ENCODE data around the gene SYVN1. TPM values are rescaled to one million over a fixed set of nuclear protein-coding genes. Genes with fewer than 3 reads are reported as not detected.
A peak's percentile ranks its signal among the peaks of the same experiment; 100 is the strongest.

SYVN1 gene
- total and polyA plus RNA-seq, 12 donors, result 22.2 to 34.0 (median 26.1) TPM

DNA sequence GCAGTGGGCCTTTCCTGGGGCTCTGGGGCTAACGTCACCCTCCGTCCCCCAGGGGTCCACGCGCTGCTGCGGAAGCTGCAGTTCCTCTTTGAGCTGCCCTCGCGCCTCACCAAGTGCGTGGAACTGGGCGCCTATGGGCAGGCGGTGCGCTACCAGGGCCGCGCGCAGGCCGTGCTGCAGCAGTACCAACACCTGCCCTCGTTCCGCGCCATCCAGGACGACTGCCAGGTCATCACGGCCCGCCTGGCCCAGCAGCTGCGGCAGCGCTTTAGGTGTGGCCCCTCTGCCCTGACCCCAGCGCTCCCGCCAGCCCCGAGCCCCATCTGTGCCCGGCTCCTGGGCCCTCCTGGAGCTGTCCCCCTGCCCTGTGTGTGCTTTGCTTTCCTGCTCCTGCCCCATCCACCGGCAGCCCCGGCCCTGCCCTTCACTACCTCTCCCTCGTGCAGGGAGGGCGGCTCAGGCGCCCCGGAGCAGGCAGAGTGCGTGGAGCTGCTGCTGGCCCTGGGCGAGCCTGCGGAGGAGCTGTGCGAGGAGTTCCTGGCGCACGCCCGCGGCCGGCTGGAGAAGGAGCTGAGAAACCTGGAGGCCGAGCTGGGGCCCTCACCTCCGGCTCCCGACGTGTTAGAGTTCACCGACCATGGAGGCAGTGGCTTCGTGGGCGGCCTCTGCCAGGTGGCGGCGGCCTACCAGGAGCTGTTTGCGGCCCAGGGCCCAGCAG is 26.4 kb downstream of the SYVN1 start:
- H3K27me3 ChIP-seq, result peaks cover 0 to 4% (median 0%) of the 10 kb centered on the region in 7 donors
- H3K9me3 ChIP-seq, result no peaks in the 10 kb centered on the region
- H3K36me3 ChIP-seq, result peaks cover 0 to 59% (median 31%) of the 10 kb centered on the region in 9 donors
- intact Hi-C loops (cut with DNase I), result no loop called here
- DNase-seq, result no peak
- TF ChIP-seq, protein P1, sequence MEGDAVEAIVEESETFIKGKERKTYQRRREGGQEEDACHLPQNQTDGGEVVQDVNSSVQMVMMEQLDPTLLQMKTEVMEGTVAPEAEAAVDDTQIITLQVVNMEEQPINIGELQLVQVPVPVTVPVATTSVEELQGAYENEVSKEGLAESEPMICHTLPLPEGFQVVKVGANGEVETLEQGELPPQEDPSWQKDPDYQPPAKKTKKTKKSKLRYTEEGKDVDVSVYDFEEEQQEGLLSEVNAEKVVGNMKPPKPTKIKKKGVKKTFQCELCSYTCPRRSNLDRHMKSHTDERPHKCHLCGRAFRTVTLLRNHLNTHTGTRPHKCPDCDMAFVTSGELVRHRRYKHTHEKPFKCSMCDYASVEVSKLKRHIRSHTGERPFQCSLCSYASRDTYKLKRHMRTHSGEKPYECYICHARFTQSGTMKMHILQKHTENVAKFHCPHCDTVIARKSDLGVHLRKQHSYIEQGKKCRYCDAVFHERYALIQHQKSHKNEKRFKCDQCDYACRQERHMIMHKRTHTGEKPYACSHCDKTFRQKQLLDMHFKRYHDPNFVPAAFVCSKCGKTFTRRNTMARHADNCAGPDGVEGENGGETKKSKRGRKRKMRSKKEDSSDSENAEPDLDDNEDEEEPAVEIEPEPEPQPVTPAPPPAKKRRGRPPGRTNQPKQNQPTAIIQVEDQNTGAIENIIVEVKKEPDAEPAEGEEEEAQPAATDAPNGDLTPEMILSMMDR (IDR thresholded peaks at IDR 0.05), result no peak
- peaks cover 13 to 62% (median 45%) of the 10 kb centered on the region in 9 donors for H3K4me1 ChIP-seq
- 96% methylated on average over 48 to 52 of the region's 52 CpGs for WGBS, 2 donors
- no peak overlapping the region for H3K27ac ChIP-seq
- H3K4me3 ChIP-seq, result no peak overlapping the region
- ATAC-seq, result no peak

DNA sequence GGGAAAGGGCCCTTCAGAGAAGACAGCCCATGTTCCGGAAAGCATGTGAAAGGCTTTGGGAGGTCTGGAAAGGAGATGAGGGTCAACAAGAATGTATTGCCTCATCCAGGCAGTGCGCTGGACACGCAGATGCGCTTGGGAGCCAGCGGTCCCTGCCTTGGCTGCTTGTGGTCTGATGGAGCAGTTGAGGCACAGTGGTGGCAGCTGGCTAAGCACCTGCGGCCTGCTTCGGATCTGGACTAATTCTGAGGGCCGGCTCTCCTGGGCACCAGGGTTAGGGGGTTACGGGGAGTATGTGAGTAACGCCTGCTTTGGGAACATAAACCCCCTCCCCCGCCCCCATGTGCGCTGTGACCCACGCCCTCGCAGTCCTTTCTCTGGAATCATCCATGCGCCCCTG is 27.2 kb downstream of the SYVN1 start:
- TF ChIP-seq, protein P1 (IDR thresholded peaks at IDR 0.05), result no peak
- ATAC-seq (no peak), DNase-seq (no peak)
- Histone ChIP-seq H3K27ac (peak overlapping the region in 1 of 10 donors; percentile 3), H3K4me3 (no peak overlapping the region), H3K9me3 (no peaks in the 10 kb centered on the region), H3K36me3 (peaks cover 0 to 59% (median 31%) of the 10 kb centered on the region in 9 donors), H3K27me3 (no peaks in the 10 kb centered on the region), H3K4me1 (peaks cover 7 to 62% (median 44%) of the 10 kb centered on the region in 9 donors)
- intact Hi-C loops (cut with DNase I), result no loop called here
- 95 to 96% methylated on average over 14 to 15 of the region's 15 CpGs for WGBS, 2 donors

DNA sequence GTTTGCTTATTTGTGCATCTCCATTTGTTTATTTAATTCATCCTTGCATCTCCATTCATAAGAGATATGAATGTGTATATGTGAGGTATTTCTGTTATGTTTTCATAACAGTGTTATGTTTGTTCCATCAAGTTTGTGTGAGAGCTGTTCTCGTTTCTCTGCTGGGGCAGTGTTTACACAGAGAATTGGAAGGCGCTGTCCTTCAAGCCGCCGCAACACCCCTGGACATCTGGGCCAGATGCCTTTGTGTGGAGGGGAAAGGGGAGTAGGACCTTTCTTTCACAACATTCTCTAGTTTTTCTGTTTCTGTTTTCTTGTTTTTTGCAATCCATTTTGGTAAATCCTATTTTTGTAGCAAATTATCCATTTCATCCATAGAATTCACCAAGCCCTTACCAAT is 29.7 kb downstream of the SYVN1 start:
- TF ChIP-seq, protein P1 (IDR thresholded peaks at IDR 0.05), result no peak
- H3K36me3 ChIP-seq, result peaks cover 0 to 60% (median 29%) of the 10 kb centered on the region in 9 donors
- no peak overlapping the region for H3K4me3 ChIP-seq
- WGBS, 2 donors, result 55% methylated on average over 4 of the region's 4 CpGs
- DNase-seq (no peak), ATAC-seq (peak in 4 of 8 donors; percentile 36 to 79 (median 46))
- H3K27ac ChIP-seq, result peak overlapping the region; percentile 11 to 83 (median 74)
- no peaks in the 10 kb centered on the region for H3K27me3 ChIP-seq
- intact Hi-C loops (cut with DNase I), result no loop called here
- H3K4me1 ChIP-seq, result peaks cover 0 to 54% (median 36%) of the 10 kb centered on the region in 9 donors
- no peaks in the 10 kb centered on the region for H3K9me3 ChIP-seq

DNA sequence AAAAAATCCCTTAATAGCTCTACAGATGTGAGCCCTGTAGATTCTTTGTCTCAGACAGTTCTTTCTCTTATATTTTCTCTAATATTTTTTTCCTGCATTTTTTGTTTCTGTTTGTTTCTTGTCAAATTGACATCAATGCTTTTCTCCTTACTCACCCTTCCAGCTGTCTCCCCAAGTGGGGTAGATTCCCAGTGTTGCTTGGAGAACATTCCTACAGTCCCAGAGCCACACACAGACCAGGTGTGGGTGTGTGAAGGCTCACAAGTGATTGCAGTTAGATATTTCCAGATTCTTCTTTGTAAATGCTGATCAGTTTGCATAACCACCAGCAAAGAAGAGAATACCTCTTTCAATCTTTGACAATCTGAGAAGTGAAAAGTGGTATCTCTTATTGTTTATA is 30.8 kb downstream of the SYVN1 start:
- DNase-seq, result no peak
- no peak for ATAC-seq
- intact Hi-C loops (cut with DNase I), result no loop called here
- Histone ChIP-seq H3K4me3 (no peak overlapping the region), H3K9me3 (no peaks in the 10 kb centered on the region), H3K27ac (peak overlapping the region; percentile 11 to 83 (median 74)), H3K4me1 (peaks cover 0 to 54% (median 36%) of the 10 kb centered on the region in 9 donors), H3K36me3 (peaks cover 0 to 58% (median 18%) of the 10 kb centered on the region in 9 donors), H3K27me3 (no peaks in the 10 kb centered on the region)
- TF ChIP-seq, protein P1 (IDR thresholded peaks at IDR 0.05), result no peak

Measured in heart right ventricle (tissue), 16 donors.